Astrocyte (in vitro differentiated cells and primary cell): ENCODE data around the gene SPART.

Experiments
- CTCF ChIP-seq: IDR thresholded peaks from 2 replicates; pipeline ENCODE4 v1.5.1; 2011; ENCODE audit warnings: low read depth, mild to moderate bottlenecking, inconsistent platforms, low read length, moderate library complexity; ENCODE audit not compliant: insufficient read depth
- EZH2 ChIP-seq: IDR thresholded peaks from 2 replicates; pipeline ENCODE4 v1.6.1; 2012; ENCODE audit warnings: mild to moderate bottlenecking, low read length, inconsistent platforms; ENCODE audit not compliant: insufficient read depth

GRCh38 chr13:36362251-36362650 lies 16.1 kb upstream of the SPART start:
- TF ChIP-seq CTCF (no peak), EZH2 (no peak)
